Measurements from ENCODE around the gene MGAT4B.

DNA sequence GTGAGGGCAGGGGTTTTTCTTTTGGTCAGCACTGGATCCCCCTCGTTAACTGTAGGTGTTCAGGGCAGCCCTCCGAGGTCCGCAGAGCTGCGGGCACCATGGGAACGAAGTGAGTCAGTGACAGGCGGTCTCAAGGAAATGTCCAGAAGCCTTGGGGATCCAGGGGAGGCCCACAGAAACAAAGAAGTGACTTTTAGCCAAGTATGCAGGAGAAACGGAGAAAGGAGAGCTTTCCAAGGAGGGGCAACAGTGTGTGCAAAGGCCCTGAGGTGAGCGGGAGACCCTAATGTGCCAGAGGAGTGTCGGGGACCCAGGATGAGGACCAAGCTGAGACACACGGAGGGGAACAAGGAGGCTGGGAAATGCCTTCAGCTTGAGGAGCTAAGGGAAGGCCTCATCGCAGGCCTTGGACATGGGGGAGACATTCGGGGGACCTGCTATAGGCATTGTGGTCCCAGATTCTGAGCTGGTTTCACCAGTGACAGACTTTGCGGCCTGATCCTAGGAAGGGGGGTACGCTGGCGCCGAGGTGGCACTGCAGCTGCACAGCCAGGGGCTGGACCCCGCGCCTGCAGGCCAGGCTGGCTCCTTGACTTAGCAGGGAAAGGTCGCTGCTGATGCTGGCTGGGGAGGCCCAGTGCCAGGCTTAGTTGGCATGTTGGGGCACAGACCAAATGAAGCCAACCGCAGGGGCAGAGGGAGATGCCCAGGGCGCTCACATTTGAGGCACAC lies 9.6 kb downstream of the MGAT4B start:
- TF ChIP-seq CTCF (IDR thresholded peaks at IDR 0.05) (no peak), POLR2A (IDR thresholded peaks at IDR 0.05) (no peak)

All from Peyer's patch (tissue), 4 donors.